Panc1 (cell line): ENCODE data around the gene WFDC5. TPM values are rescaled to one million over a fixed set of nuclear protein-coding genes. Genes with fewer than 3 reads are reported as not detected.

Experiments
- ATAC-seq: fragments of 200-7000 bp; cut with Tn5 transposase; 2 replicates; pipeline ENCODE4 v1.9.1; 2020; ENCODE audit warnings: mild to moderate bottlenecking, moderate library complexity
- BruUV-seq: library from RNA; stranded (reverse); fragments of 400-500 nt; replicated peaks from 2 replicates; lab custom pipeline; 2021; lab: Mats Ljungman, UMichigan
- CTCF ChIA-PET: fragments of 300-600 bp; sonication (Branson Sonifier 250); formaldehyde crosslinking; loops from one replicate; lab custom pipeline; 2022; ENCODE audit warnings: antibody characterized with exemption; lab: Charles Lee
- POLR2A ChIA-PET: fragments of 300-600 bp; sonication (Branson Sonifier 250); formaldehyde crosslinking; loops from one replicate; lab custom pipeline; 2022; ENCODE audit warnings: antibody characterized with exemption; lab: Charles Lee
- DNase-seq: peaks from one replicate; pipeline ENCODE4 v3.0.0-alpha.2; 2010; ENCODE audit warnings: low read depth, low spot score
- H3K27ac ChIP-seq: 2 replicates; pipeline ENCODE4 v1.5.1; 2011; ENCODE audit warnings: mild to moderate bottlenecking, low read length, inconsistent platforms
- H3K27me3 ChIP-seq: fragments of 200-500 bp; sonication (Bioruptor generic); 2 replicates; pipeline ENCODE4 v1.6.0; 2014; ENCODE audit warnings: low read length, inconsistent platforms; ENCODE audit not compliant: control insufficient read depth, insufficient read depth
- H3K36me3 ChIP-seq: fragments of 200-500 bp; sonication (Bioruptor generic); 2 replicates; pipeline ENCODE4 v1.5.1; 2014; ENCODE audit warnings: inconsistent platforms, mild to moderate bottlenecking, low read length, moderate library complexity; ENCODE audit not compliant: control insufficient read depth, insufficient read depth
- H3K4me1 ChIP-seq: 2 replicates; pipeline ENCODE4 v1.5.1; 2011; ENCODE audit warnings: inconsistent platforms, mild to moderate bottlenecking, low read length, moderate library complexity; ENCODE audit not compliant: control insufficient read depth, insufficient read depth
- H3K4me3 ChIP-seq, 2 experiments: 2 replicates each; pipeline ENCODE4 v1.5.1; 2011 to 2012; ENCODE audit warnings: low read depth in 2 of 2, low read length in 2 of 2, mild to moderate bottlenecking in 2 of 2, inconsistent platforms in 1 of 2, moderate library complexity in 1 of 2
- H3K9me3 ChIP-seq: fragments of 200-500 bp; sonication (Bioruptor generic); 2 replicates; pipeline ENCODE4 v1.5.1; 2014; ENCODE audit warnings: low read depth, mild to moderate bottlenecking, inconsistent platforms, low read length, moderate library complexity; ENCODE audit not compliant: control insufficient read depth, insufficient read depth
- CTCF ChIP-seq: fragments of 450-650 bp; IDR thresholded peaks from 2 replicates; pipeline ENCODE4 v1.5.1; 2017; ENCODE audit warnings: mild to moderate bottlenecking
- POLR2AphosphoS5 ChIP-seq: IDR thresholded peaks from 2 replicates; pipeline ENCODE4 v1.6.1; 2012; ENCODE audit warnings: mild to moderate bottlenecking, low read depth, low read length, moderate library complexity
- REST ChIP-seq, 2 experiments: IDR thresholded peaks; 2 replicates each; pipeline ENCODE4 v1.6.1; 2011 to 2012; ENCODE audit warnings: low read depth in 2 of 2, control low read depth in 1 of 2, low read length in 1 of 2, mild to moderate bottlenecking in 1 of 2, moderate library complexity in 1 of 2; ENCODE audit not compliant: insufficient read depth in 1 of 2
- SIN3A ChIP-seq: IDR thresholded peaks from 2 replicates; pipeline ENCODE4 v1.6.1; 2012; ENCODE audit warnings: low read depth, mild to moderate bottlenecking, low read length, moderate library complexity, borderline replicate concordance; ENCODE audit not compliant: insufficient read depth
- TCF7L2 ChIP-seq: IDR thresholded peaks from 2 replicates; pipeline ENCODE4 v1.6.1; 2011; ENCODE audit warnings: mild to moderate bottlenecking, low read depth, low read length, inconsistent platforms
- in situ Hi-C: cut with HindIII; loops from 2 replicates; pipeline ENCODE4 v1.10.0; 2016; ENCODE audit warnings: low sequenced_read_pairs, low pct_unique_long_range_greater_than_20kb
- intact Hi-C: fragments of 100-400 bp; cut with micrococcal nuclease; formaldehyde crosslinking; loops from one replicate; pipeline ENCODE4 v1.10.0; 2022; ENCODE audit not compliant: unreplicated experiment
- total RNA-seq: library from RNA; stranded (reverse); gene quantifications from one replicate; pipeline ENCODE4 v1.2.1, GENCODE V29; 2021; ENCODE audit not compliant: unreplicated experiment

WFDC5 gene
- total RNA-seq, 1 experiment from 2014 or later, result not detected

DNA sequence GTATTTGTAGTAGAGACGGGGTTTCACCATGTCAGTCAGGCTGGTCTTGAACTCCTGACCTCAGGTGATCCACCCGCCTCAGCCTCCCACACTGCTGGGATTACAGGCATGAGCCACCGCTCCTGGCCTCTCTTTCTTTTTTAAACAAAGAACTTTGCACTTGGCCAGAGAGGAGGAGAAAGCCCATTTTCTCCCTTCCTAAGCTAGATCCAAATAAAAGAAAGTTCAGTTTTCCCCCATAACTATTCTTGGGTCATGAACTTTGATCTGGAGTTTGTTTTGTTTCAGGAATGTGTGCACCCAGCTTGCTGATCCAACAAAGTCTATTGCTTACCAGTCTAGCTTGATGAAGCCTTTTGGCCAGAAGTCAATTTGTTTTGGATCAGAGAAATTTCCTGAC is 37.4 kb downstream of the WFDC5 start:
- Histone ChIP-seq H3K4me1 (no peaks in the 10 kb centered on the region), H3K27ac (no peak overlapping the region), H3K9me3 (no peaks in the 10 kb centered on the region), H3K27me3 (no peaks in the 10 kb centered on the region), H3K4me3 (no peak overlapping the region), H3K36me3 (no peaks in the 10 kb centered on the region; the same call in 1 of the 2 replicates)
- POLR2A ChIA-PET, result interaction anchor here (0.7 kb wide), 1 partner anchor 125 kb away, joined by 8 read pairs; no protein-coding TSS in a partner anchor
- BruUV-seq, result no TSS peak
- TF ChIP-seq TCF7L2 (no peak), REST (IDR thresholded peaks at IDR 0.05; ENCODE audit: insufficient read depth in 1 of 2, low read depth in 2 of 2, low read length in 1 of 2) (no peak), POLR2AphosphoS5 (no peak), CTCF (no peak), SIN3A (no peak)
- no peak for DNase-seq
- intact Hi-C loops (no loop called here), in situ Hi-C loops (no loop called here)
- no peak for ATAC-seq
- CTCF ChIA-PET, result no interaction called here

- ChIA-PET POLR2A (no interaction called here), CTCF (interaction anchor here (0.6 kb wide), 1 partner anchor 140 kb away, joined by 3 read pairs; no protein-coding TSS in a partner anchor)
- no peak for TF ChIP-seq CTCF
- no peak for TF ChIP-seq POLR2AphosphoS5
- TF ChIP-seq SIN3A, result no peak
- TF ChIP-seq TCF7L2, result no peak
- TF ChIP-seq REST (IDR thresholded peaks at IDR 0.05; ENCODE audit: insufficient read depth in 1 of 2, low read depth in 2 of 2, low read length in 1 of 2), result no peak
- Histone ChIP-seq H3K4me1 (no peaks in the 10 kb centered on the region), H3K4me3 (no peak overlapping the region), H3K27me3 (no peaks in the 10 kb centered on the region), H3K36me3 (no peaks in the 10 kb centered on the region), H3K9me3 (no peaks in the 10 kb centered on the region), H3K27ac (no peak overlapping the region)
- in situ Hi-C loops, result no loop called here
- intact Hi-C loops, result no loop called here
- BruUV-seq, result no TSS peak
- no peak for DNase-seq
- ATAC-seq, result no peak
These were observed 41.8 kb downstream of the WFDC5 start for GRCh38 chr20:45073221-45073620.
